Immature natural killer cell (primary cell): Measurements from ENCODE around the gene RASGEF1B. TPM values are rescaled to one million over a fixed set of nuclear protein-coding genes. Genes with fewer than 3 reads are reported as not detected.

Source experiments
- DNase-seq, 3 donors: peaks; one replicate each; pipeline ENCODE4 v3.0.0; 2022; ENCODE audit warnings: mixed read lengths in 1 of 3
- H3K27ac Mint-ChIP-seq, 6 donors: one replicate each; pipeline ENCODE4 v1.8.0; 2020; ENCODE audit warnings: mixed read lengths in 6 of 6, mild to moderate bottlenecking in 5 of 6, inconsistent platforms in 4 of 6, moderate library complexity in 3 of 6
- H3K27me3 Mint-ChIP-seq, 3 donors: one replicate each; pipeline ENCODE4 v1.8.0; 2020 to 2021; ENCODE audit warnings: low read depth in 3 of 3, mild to moderate bottlenecking in 3 of 3, mixed read lengths in 3 of 3, moderate library complexity in 3 of 3, inconsistent platforms in 1 of 3
- H3K36me3 Mint-ChIP-seq, 3 donors: one replicate each; pipeline ENCODE4 v1.8.0; 2020; ENCODE audit warnings: mixed read lengths in 3 of 3, inconsistent platforms in 2 of 3, mild to moderate bottlenecking in 2 of 3
- H3K4me1 Mint-ChIP-seq, 2 donors: one replicate each; pipeline ENCODE4 v1.8.0; 2020; ENCODE audit warnings: inconsistent platforms in 2 of 2, mild to moderate bottlenecking in 2 of 2, mixed read lengths in 2 of 2, moderate library complexity in 1 of 2
- H3K4me3 Mint-ChIP-seq, 5 donors: one replicate each; pipeline ENCODE4 v1.8.0; 2020; ENCODE audit warnings: mild to moderate bottlenecking in 5 of 5, mixed read lengths in 5 of 5, inconsistent platforms in 3 of 5, moderate library complexity in 3 of 5
- H3K9me3 Mint-ChIP-seq, 6 donors: one replicate each; pipeline ENCODE4 v1.8.0; 2020; ENCODE audit warnings: mild to moderate bottlenecking in 6 of 6, mixed read lengths in 6 of 6, inconsistent platforms in 4 of 6, moderate library complexity in 3 of 6
- polyA plus RNA-seq, 3 donors: library from polyadenylated mRNA; unstranded; fragments of 300-500 nt; fragmentation: Illumina TruSeq; gene quantifications; one replicate each; pipeline ENCODE4 v1.2.3, GENCODE V29; 2021

The RASGEF1B gene
- polyA plus RNA-seq, 3 donors from 2014 or later = 5.9 to 11.2 (median 7.3) TPM

DNA sequence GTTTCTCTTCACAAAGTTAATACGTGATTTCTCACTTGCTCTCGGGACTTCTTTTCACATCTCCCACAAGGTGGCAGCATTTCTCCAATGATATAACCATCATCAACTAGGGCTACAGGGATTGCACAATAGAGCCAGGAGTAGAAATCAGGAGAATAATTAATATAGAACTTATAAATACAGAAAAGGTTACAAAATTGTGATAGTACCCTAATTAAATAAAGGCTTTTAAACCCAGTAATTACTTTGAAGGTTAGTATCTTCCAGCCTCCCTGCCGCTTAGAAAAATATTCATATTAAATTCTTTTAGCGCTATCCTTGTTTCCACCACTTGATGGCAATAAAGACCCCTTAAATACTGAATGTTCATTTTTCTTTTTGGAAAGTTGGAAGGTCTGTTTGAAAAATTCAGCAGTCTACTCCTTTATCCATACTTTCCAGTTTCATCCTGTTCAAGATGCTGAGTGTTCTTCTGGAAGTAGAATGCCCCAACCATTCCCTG, 65.8 kb downstream of the RASGEF1B start:
- Mint-ChIP-seq H3K4me3 (peak overlapping the region in 2 of 5 donors; percentile 4 to 18), H3K36me3 (no peaks in the 10 kb centered on the region), H3K27ac (no peak overlapping the region), H3K4me1 (peaks cover 2 to 7% of the 10 kb centered on the region in 2 donors), H3K9me3 (no peaks in the 10 kb centered on the region), H3K27me3 (peaks cover 0 to 5% (median 2%) of the 10 kb centered on the region in 3 donors)
- peak; percentile 57 to 71 (median 69) for DNase-seq

DNA sequence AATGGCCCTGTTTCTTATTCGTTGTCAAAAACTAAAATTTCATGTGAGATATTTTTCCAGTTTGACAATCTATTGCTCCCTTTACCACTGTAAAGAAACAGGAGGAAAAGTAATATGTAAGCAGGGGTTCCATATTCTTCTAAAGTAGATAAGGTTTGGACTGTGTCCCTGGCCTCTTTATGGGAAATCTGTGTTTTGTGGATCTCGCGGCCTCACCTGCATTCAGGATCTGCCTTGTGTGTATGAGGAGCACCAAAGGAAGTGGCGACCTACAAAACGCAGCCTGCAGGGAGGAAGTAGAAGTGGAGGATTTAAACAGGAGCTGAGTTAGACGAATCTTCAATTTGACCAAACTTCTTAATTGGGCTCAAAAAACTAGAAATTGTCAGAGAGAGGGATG, 67.0 kb downstream of the RASGEF1B start:
- Mint-ChIP-seq H3K27ac (no peak overlapping the region), H3K9me3 (no peaks in the 10 kb centered on the region), H3K4me1 (peaks cover 2 to 7% of the 10 kb centered on the region in 2 donors), H3K27me3 (peaks cover 0 to 7% (median 2%) of the 10 kb centered on the region in 3 donors), H3K36me3 (no peaks in the 10 kb centered on the region), H3K4me3 (no peak overlapping the region)
- DNase-seq = no peak

DNA sequence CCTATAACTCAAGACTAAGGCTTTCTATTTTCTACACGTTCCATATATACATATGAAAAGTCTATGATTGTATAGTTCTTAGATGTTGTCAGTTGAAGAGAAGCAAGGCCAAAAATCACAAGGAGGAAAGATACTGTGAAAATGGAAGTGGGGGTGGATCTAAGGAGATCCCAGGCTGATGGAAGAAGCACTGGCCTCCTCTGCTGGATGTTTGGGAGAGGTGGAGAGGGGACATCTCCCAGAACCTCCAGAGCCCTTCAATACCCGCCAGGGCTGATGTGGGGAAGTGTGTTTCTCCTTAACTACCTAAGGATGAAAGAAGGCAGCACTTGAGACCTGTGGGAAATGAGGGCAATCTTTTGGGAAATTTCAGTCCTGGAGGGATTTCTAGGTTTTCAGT, 67.4 kb downstream of the RASGEF1B start:
- no peaks in the 10 kb centered on the region for H3K36me3 Mint-ChIP-seq
- peaks cover 2 to 7% of the 10 kb centered on the region in 2 donors for H3K4me1 Mint-ChIP-seq
- H3K27me3 Mint-ChIP-seq = peaks cover 0 to 7% (median 2%) of the 10 kb centered on the region in 3 donors
- no peak overlapping the region for H3K4me3 Mint-ChIP-seq
- no peak for DNase-seq
- H3K9me3 Mint-ChIP-seq = no peaks in the 10 kb centered on the region
- no peak overlapping the region for H3K27ac Mint-ChIP-seq

DNA sequence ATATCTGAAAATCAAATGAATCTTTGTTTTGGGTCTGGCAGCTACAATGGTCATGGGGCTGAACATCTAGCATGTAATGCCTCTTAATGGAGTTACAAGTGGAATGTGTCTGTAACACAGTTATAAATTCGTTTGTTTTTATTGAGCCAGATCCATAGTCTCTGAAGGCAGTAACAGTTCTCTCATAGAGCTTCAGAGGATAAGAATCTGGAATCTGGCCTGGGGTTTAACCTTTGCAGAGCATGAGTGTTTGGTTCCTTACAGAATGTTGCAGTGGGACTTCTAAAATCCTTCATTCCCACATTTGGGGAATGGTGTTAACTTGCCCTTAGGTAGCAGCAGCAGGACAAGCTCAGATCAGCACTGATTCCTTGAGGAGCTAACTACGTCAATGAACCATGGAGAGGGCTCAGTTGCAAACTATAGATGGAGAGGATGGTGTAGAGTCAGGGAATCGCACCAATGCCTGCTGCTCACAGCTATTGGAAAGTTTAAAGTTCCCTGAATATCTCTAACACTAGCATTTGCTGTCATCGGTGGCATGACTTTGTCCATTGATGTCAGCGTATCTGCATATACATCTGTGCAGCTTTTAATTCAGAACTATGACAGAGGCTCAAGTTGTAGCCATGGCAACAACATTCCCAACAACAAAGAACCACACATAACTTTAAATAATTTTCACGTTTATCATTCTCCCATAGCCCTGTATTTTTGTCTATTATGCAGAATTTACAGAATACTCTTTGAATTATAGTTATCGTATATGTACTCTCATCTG, 72.2 kb downstream of the RASGEF1B start:
- Mint-ChIP-seq H3K27me3 (peaks cover 0 to 5% (median 3%) of the 10 kb centered on the region in 3 donors), H3K36me3 (no peaks in the 10 kb centered on the region), H3K9me3 (no peaks in the 10 kb centered on the region), H3K27ac (no peak overlapping the region), H3K4me1 (no peaks in the 10 kb centered on the region), H3K4me3 (no peak overlapping the region)
- DNase-seq = no peak

DNA sequence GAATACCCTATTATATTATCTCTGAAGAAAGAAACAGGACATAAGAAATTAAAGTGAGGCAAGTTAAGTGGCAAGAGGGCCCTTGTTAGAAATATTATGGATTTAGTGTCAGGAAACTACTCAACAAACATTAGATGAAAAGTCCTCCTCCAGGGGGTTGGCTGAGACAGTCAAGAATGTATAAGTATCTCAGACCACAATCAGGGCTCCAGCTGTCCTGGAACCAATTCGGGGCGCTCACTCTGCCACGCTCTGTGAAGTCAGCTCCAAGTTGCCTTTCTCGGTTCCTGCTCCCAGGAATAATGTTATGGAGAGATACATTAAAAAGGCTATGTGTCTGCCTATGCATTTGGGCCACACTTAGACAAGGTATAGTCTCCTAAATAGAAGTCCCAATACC, 73.3 kb downstream of the RASGEF1B start:
- DNase-seq = no peak
- no peak overlapping the region for H3K27ac Mint-ChIP-seq
- no peaks in the 10 kb centered on the region for H3K4me1 Mint-ChIP-seq
- H3K36me3 Mint-ChIP-seq = no peaks in the 10 kb centered on the region
- no peak overlapping the region for H3K4me3 Mint-ChIP-seq
- no peaks in the 10 kb centered on the region for H3K9me3 Mint-ChIP-seq
- H3K27me3 Mint-ChIP-seq = peaks cover 0 to 3% (median 2%) of the 10 kb centered on the region in 3 donors

DNA sequence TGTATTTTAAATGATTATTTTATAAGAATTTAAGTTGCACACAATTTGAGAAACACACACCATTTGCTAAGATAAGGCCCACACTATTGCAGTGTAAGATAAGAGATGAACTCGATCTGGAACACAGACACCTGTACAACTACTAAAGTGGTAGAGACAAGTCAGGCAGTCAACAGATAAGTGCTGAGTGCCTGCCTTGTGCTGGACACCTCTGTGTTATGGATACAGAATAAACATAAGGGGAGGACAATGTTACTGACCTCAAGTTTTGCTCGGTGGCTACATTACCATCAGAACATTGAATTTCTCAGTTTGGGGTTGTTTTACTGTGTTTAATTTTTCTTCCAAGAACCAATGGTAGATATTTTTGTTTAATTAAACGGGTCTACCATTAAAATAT, 74.1 kb downstream of the RASGEF1B start:
- peaks cover 0 to 3% (median 2%) of the 10 kb centered on the region in 3 donors for H3K27me3 Mint-ChIP-seq
- no peaks in the 10 kb centered on the region for H3K9me3 Mint-ChIP-seq
- H3K4me3 Mint-ChIP-seq = no peak overlapping the region
- H3K27ac Mint-ChIP-seq = no peak overlapping the region
- no peaks in the 10 kb centered on the region for H3K36me3 Mint-ChIP-seq
- no peak for DNase-seq
- no peaks in the 10 kb centered on the region for H3K4me1 Mint-ChIP-seq

DNA sequence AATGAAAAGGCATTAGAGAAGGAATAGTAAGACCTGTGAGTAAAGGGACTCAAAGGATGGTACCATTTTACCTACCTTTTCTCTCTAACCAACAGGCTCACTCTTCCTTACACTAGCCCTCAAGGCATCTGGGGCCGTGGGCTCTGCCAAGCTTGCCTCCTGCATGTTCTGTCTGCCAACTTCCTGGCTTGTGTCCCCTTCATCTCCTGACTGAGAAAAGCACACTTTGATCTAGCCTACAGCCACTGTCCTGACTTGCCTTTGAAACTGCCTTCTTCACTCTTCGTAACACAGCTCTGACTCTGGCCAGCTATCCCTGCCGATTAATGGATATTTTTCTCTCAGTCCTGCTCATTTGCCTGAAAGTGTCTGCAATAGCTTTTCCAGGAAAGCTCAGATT, 76.5 kb downstream of the RASGEF1B start:
- H3K36me3 Mint-ChIP-seq = no peaks in the 10 kb centered on the region
- H3K9me3 Mint-ChIP-seq = no peaks in the 10 kb centered on the region
- peaks cover 0 to 1% (median 0%) of the 10 kb centered on the region in 3 donors for H3K27me3 Mint-ChIP-seq
- H3K4me1 Mint-ChIP-seq = no peaks in the 10 kb centered on the region
- no peak for DNase-seq
- no peak overlapping the region for H3K27ac Mint-ChIP-seq
- no peak overlapping the region for H3K4me3 Mint-ChIP-seq

DNA sequence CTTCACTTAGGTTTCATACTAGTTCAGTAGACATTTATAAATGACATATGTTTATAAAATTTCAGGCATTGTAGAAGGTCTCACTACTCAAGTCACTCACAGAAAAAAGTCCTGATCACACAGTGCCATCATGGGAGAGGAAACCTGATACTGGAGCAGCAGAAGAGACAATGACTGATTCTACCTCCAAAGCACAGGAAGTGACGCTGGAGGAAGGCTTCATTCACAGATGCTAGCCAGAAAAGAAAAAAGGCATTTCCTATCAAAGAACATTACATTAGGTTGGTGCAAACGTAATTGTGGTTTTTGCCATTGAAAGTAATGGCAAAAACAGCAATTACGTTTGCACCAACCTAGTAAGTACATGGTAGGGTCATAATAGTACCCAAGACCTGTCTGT, 79.5 kb downstream of the RASGEF1B start:
- no peaks in the 10 kb centered on the region for H3K36me3 Mint-ChIP-seq

DNA sequence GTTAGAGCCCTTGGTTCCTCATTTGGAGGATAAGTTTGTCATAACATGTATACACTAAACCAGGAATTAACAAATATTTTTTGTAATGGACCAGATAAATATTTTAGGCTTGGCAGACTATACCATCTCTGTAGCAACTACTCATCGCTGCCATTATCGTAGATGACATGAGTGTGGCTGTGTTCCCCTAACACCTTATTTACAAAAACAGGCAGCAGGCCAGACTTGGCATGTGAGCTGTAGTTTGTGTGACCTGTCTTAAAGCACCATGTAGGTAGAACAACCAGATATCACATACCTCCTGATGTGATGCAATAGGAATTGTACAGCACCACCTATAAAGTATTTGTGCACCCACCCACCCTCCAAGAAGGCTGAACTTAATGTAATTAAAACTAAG, 82.0 kb downstream of the RASGEF1B start:
- H3K9me3 Mint-ChIP-seq = no peaks in the 10 kb centered on the region
- H3K27ac Mint-ChIP-seq = no peak overlapping the region
- no peak overlapping the region for H3K4me3 Mint-ChIP-seq
- H3K27me3 Mint-ChIP-seq = peaks cover 0 to 6% (median under 1%) of the 10 kb centered on the region in 3 donors
- no peak for DNase-seq
- no peaks in the 10 kb centered on the region for H3K4me1 Mint-ChIP-seq
- no peaks in the 10 kb centered on the region for H3K36me3 Mint-ChIP-seq

More for the DNA sequence above, 79.5 kb downstream of the RASGEF1B start:
- Mint-ChIP-seq H3K4me1 (no peaks in the 10 kb centered on the region), H3K27me3 (peaks cover 0 to 2% (median 0%) of the 10 kb centered on the region in 3 donors), H3K27ac (no peak overlapping the region), H3K9me3 (no peaks in the 10 kb centered on the region), H3K4me3 (no peak overlapping the region)
- DNase-seq = no peak

DNA sequence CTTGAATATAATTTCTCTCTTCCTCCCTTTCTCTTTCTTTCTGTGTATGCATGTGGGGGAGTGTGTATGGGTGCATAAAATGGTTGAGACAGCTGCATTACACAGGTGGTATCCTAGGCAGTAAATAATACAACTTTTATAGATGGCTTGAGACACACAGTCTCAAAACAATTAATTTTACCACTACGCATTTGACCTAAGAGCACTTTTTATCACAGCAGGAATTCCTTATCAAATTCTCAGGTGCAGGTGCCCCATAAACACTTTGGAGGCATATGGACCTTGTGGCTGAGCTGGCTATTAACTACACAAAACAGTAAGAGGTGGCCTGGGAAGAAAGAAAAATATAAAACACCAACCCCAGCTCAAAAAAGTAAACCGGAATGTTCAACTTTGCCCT, 91.3 kb downstream of the RASGEF1B start:
- Mint-ChIP-seq H3K27me3 (peaks cover 0 to 23% (median 0%) of the 10 kb centered on the region in 3 donors), H3K36me3 (no peaks in the 10 kb centered on the region), H3K4me1 (no peaks in the 10 kb centered on the region), H3K4me3 (no peak overlapping the region), H3K27ac (no peak overlapping the region), H3K9me3 (no peaks in the 10 kb centered on the region)
- no peak for DNase-seq

DNA sequence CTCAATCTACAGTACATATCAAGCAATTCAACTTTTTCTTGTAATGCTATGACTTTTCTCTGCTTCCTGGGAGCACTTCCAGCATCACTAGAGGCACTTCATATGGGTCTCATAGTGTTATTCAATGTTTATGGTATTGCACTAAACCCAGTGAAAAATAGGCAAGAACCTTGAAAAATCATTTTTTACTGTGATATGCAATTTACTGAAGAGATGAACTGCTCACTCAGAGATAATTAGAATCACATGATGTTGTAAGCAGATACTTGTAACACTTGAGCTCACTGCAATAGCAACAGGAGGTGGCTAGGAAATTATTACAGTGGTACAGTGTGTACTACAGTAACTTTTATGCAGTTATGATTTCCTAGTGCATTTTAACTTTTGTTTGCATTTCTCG, 93.3 kb downstream of the RASGEF1B start:
- no peak overlapping the region for H3K4me3 Mint-ChIP-seq
- H3K36me3 Mint-ChIP-seq = no peaks in the 10 kb centered on the region
- peaks cover 0 to 17% (median 0%) of the 10 kb centered on the region in 3 donors for H3K27me3 Mint-ChIP-seq
- H3K4me1 Mint-ChIP-seq = no peaks in the 10 kb centered on the region
- no peak overlapping the region for H3K27ac Mint-ChIP-seq
- H3K9me3 Mint-ChIP-seq = no peaks in the 10 kb centered on the region
- no peak for DNase-seq

DNA sequence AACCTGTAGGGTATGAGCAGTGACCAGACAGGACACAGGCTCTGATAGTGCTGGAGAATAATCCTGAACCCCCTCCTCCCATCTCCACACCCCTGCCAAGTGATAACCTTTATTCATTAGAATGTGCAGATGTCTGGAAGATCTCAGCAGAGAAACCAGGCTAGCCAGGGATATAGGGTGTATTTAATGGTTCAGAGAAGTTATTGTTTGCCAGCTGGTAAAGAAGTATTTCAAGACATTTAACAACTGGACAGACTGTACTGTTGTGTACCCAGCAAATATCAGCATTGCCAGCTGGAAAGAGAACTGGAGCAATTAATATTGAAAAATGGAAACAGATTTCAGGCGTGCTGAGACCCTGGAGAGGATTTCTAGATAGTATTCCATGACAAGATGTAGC, 94.5 kb downstream of the RASGEF1B start:
- no peak overlapping the region for H3K4me3 Mint-ChIP-seq
- H3K27me3 Mint-ChIP-seq = peaks cover 0 to 10% (median 3%) of the 10 kb centered on the region in 3 donors
- H3K4me1 Mint-ChIP-seq = no peaks in the 10 kb centered on the region
- no peaks in the 10 kb centered on the region for H3K9me3 Mint-ChIP-seq
- H3K27ac Mint-ChIP-seq = no peak overlapping the region
- DNase-seq = no peak
- no peaks in the 10 kb centered on the region for H3K36me3 Mint-ChIP-seq

DNA sequence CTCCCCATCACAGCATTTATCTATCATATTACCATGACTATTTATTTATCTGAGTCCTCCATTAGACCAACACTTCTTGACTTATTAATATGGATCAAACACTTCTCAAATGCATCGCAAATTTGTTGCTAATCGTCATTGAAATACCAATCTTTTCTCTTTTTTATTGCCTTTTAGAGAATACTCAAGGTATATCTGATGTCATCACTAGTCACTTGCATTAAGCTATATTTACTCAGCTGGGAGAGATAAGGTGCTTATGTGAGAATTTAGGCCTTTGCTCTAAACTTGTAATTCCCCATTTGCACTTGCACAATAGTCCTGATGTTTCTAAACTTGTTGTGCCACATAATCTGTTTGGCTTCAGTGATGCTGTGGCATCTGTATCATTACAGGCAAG, 95.0 kb downstream of the RASGEF1B start:
- Mint-ChIP-seq H3K4me1 (no peaks in the 10 kb centered on the region), H3K4me3 (no peak overlapping the region), H3K27me3 (peaks cover 0 to 10% (median 3%) of the 10 kb centered on the region in 3 donors), H3K36me3 (no peaks in the 10 kb centered on the region), H3K9me3 (no peaks in the 10 kb centered on the region), H3K27ac (no peak overlapping the region)
- no peak for DNase-seq
